Astrocyte (in vitro differentiated cells and primary cell): ENCODE results near the gene PODXL.

ENCODE experiments used
- CTCF ChIP-seq: IDR thresholded peaks from 2 replicates; pipeline ENCODE4 v1.5.1; 2011; ENCODE audit warnings: low read depth, mild to moderate bottlenecking, inconsistent platforms, low read length, moderate library complexity; ENCODE audit not compliant: insufficient read depth
- EZH2 ChIP-seq: IDR thresholded peaks from 2 replicates; pipeline ENCODE4 v1.6.1; 2012; ENCODE audit warnings: mild to moderate bottlenecking, low read length, inconsistent platforms; ENCODE audit not compliant: insufficient read depth

DNA sequence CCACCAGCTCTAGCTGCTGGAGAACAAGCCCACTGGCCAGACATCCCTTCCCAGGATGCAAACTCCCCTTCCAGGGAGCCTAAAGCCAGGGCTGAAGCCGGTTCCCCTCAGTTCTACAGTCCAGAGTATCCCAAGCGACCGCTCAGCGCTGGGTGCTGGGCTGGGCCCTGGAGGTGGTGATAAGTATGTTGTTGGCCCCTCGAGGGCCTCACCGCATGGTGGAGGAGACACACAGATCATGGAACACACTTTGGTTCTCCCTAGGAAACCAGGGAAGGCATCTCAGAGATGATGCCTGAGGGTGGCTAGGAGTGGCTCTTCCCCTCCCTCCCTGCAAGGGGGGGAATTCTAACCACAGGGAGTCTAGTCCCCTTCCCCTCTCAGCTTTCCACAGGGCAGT, 4.4 kb downstream of the PODXL start:
- TF ChIP-seq CTCF (no peak), EZH2 (no peak)
